Neural cell (in vitro differentiated cells): ENCODE results near the gene RPS16. TPM values are rescaled to one million over a fixed set of nuclear protein-coding genes. Genes with fewer than 3 reads are reported as not detected.

Experiments used
- H2AFZ ChIP-seq: fragments of 200-600, 300-800 bp; sonication (generic), shearing (Covaris generic); 2 replicates; pipeline ENCODE4 v1.6.0; 2014; ENCODE audit warnings: low read depth, mild to moderate bottlenecking, antibody characterized with exemption, low read length, moderate library complexity
- H3F3A ChIP-seq: fragments of 200-600 bp; shearing (Covaris generic); 2 replicates; pipeline ENCODE4 v1.6.1; 2016; ENCODE audit warnings: mild to moderate bottlenecking, moderate library complexity, mixed read lengths, antibody characterized with exemption, low read length; ENCODE audit not compliant: insufficient read depth, poor library complexity, severe bottlenecking
- H3K27ac ChIP-seq: fragments of 200-600, 300-800 bp; sonication (generic), shearing (Covaris generic); 2 replicates; pipeline ENCODE4 v1.5.1; 2014; ENCODE audit warnings: mild to moderate bottlenecking, low read length, moderate library complexity
- H3K27me3 ChIP-seq: fragments of 300-800, 200-600 bp; sonication (generic), shearing (Covaris generic); 2 replicates; pipeline ENCODE4 v1.6.0; 2014; ENCODE audit warnings: mild to moderate bottlenecking, low read depth, low read length, moderate library complexity; ENCODE audit not compliant: insufficient read depth
- H3K36me3 ChIP-seq: fragments of 300-800, 200-600 bp; sonication (generic), shearing (Covaris generic); 2 replicates; pipeline ENCODE4 v1.5.1; 2014; ENCODE audit warnings: mild to moderate bottlenecking, antibody characterized with exemption, low read length, moderate library complexity; ENCODE audit not compliant: insufficient read depth
- H3K4me2 ChIP-seq: fragments of 300-800, 200-600 bp; sonication (generic), shearing (Covaris generic); 2 replicates; pipeline ENCODE4 v1.6.0; 2014; ENCODE audit warnings: mild to moderate bottlenecking, low read length
- H3K4me3 ChIP-seq: fragments of 300-800, 200-600 bp; sonication (generic), shearing (Covaris generic); 2 replicates; pipeline ENCODE4 v1.5.1; 2014; ENCODE audit warnings: mild to moderate bottlenecking, low read length, moderate library complexity
- H3K79me2 ChIP-seq: fragments of 200-600 bp; shearing (Covaris generic); replicated peaks from 2 replicates; pipeline ENCODE4 v1.6.0; 2014; ENCODE audit warnings: mild to moderate bottlenecking, low read length, moderate library complexity; ENCODE audit not compliant: insufficient read depth
- H3K9ac ChIP-seq: fragments of 300-800, 200-600 bp; sonication (generic), shearing (Covaris generic); 2 replicates; pipeline ENCODE4 v1.6.1; 2016; ENCODE audit warnings: mild to moderate bottlenecking, low read length, mixed read lengths
- H3K9me2 ChIP-seq: fragments of 200-600 bp; shearing (Covaris generic); 2 replicates; pipeline ENCODE4 v1.6.1; 2016; ENCODE audit warnings: mild to moderate bottlenecking, low read length, mixed read lengths; ENCODE audit not compliant: insufficient read depth
- H3K9me3 ChIP-seq: fragments of 200-600, 300-800 bp; sonication (generic), shearing (Covaris generic); 2 replicates; pipeline ENCODE4 v1.6.1; 2016; ENCODE audit warnings: mild to moderate bottlenecking, mixed run types, low read length, moderate library complexity, mixed read lengths
- H4K20me1 ChIP-seq: fragments of 200-600 bp; shearing (Covaris generic); 2 replicates; pipeline ENCODE4 v1.6.1; 2016; ENCODE audit warnings: mild to moderate bottlenecking, mixed run types; ENCODE audit not compliant: insufficient read depth
- EP300 ChIP-seq: fragments of 450-650 bp; conservative IDR thresholded peaks from 2 replicates; pipeline ENCODE4 v1.6.1; 2014; ENCODE audit warnings: antibody characterized with exemption, mild to moderate bottlenecking, moderate library complexity; ENCODE audit not compliant: poor library complexity, severe bottlenecking
- EZH2 ChIP-seq: fragments of 200-600, 300-800 bp; shearing (Covaris generic), sonication (generic); IDR thresholded peaks from 2 replicates; pipeline ENCODE4 v1.6.1; 2014; ENCODE audit warnings: antibody characterized with exemption, low read length, borderline replicate concordance, mild to moderate bottlenecking; ENCODE audit not compliant: insufficient read depth, poor library complexity, severe bottlenecking
- MXI1 ChIP-seq: fragments of 450-650 bp; conservative IDR thresholded peaks from 2 replicates; pipeline ENCODE4 v1.6.1; 2014; ENCODE audit warnings: antibody characterized with exemption, mild to moderate bottlenecking; ENCODE audit not compliant: poor library complexity, severe bottlenecking
- POLR2AphosphoS5 ChIP-seq: IDR thresholded peaks from 2 replicates; pipeline ENCODE4 v1.6.1; 2012
- RAD21 ChIP-seq: fragments of 450-650 bp; conservative IDR thresholded peaks from 2 replicates; pipeline ENCODE4 v1.6.1; 2014; ENCODE audit warnings: antibody characterized with exemption, mild to moderate bottlenecking, moderate library complexity
- SMC3 ChIP-seq: fragments of 450-650 bp; conservative IDR thresholded peaks from 2 replicates; pipeline ENCODE4 v1.6.1; 2014; ENCODE audit warnings: antibody characterized with exemption, mild to moderate bottlenecking, moderate library complexity; ENCODE audit not compliant: poor library complexity
- TAF1 ChIP-seq: IDR thresholded peaks from 2 replicates; pipeline ENCODE4 v1.6.1; 2012; ENCODE audit warnings: low read depth
- polyA minus RNA-seq: library from RNA; depleted of rRNA, polyadenylated mRNA; stranded (reverse); fragments of >200 nt; gene quantifications from 2 replicates; pipeline ENCODE4 v1.2.3, GENCODE V29; 2014
- polyA plus RNA-seq: library from polyadenylated mRNA; depleted of rRNA; stranded (reverse); fragments of >200 nt; gene quantifications from 2 replicates; pipeline ENCODE4 v1.2.3, GENCODE V29; 2014
- TF ChIP-seq, protein P1 (sequence below): fragments of 450-650 bp; IDR thresholded peaks from 2 replicates; pipeline ENCODE4 v1.5.1; 2014; ENCODE audit warnings: antibody characterized with exemption, mild to moderate bottlenecking, moderate library complexity; ENCODE audit not compliant: poor library complexity, severe bottlenecking
- TF ChIP-seq, protein P2 (sequence below): IDR thresholded peaks from 2 replicates; pipeline ENCODE4 v1.6.1; 2012; ENCODE audit warnings: borderline replicate concordance

RPS16 gene
- polyA plus RNA-seq: 22.6 and 31.0 TPM in 2 replicates
- 24.6 and 24.7 TPM in 2 replicates for polyA minus RNA-seq

DNA sequence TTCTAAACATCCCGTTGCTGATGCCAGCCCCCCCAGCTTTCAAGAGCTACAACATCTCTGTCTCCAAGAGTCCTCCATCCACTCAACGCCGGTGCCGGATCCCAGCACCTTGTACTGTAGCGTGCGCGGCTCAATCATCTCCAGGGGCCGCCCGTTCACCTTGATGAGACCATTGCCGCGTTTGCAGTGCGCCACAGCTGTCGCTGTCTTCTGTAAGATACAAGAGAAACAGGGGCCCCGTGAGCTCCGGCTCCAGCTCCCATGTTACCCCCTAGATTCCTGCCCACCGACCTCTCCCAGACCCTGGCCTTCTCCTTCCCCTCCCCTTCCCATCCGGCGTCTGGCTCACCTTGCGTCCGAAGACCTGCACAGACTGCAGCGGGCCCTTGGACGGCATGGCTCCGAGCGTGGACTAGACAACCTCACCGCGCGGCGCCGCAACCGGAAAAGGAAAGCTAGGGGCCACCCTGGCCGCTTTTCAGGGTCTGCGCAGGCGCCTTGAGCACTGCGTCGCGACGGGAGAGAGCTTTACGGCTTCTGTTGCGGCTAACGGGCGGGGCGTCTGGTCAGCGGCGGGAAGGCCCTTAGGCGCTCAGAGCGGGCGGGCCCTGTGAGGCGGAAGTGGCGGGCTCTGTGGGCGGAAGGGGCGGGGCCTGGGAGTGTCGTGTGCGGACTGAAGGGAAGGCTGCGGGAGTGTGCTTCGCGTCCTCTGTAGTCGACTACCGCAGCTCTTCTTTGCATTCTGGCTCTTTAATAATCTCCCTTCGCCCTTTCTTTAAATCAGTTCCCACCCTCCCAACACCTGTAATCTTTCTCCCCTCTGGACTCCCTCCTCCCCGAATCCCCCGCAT is at the start of gene RPS16:
Gene RPS16 (minus strand): TSS at position 451 of the 851 bp plus-strand sequence. CDS start 54 bp downstream, at position 397.
- Histone ChIP-seq H3K27ac (peak within 1 kb of the TSS; percentile 95), H3K9ac (peak within 1 kb of the TSS; percentile 82), H4K20me1 (no peaks in the 10 kb centered on the region), H3K9me3 (no peaks in the 10 kb centered on the region), H3K4me2 (peak within 1 kb of the TSS; percentile 99), H3K4me3 (peak within 1 kb of the TSS; percentile 93), H3K9me2 (no peaks in the 10 kb centered on the region), H3K79me2 (peaks cover 16% of the 10 kb centered on the region), H3F3A (peaks cover 4% of the 10 kb centered on the region), H3K36me3 (no peaks in the 10 kb centered on the region), H3K27me3 (no peaks in the 10 kb centered on the region), H2AFZ (peak within 1 kb of the TSS; percentile 93)
- TF ChIP-seq MXI1 (peak; percentile 98), TAF1 (peak; percentile 98), POLR2AphosphoS5 (peak; percentile 98), EP300 (peak; percentile 34), SMC3 (peak; percentile 39), RAD21 (no peak)
- TF ChIP-seq, protein P1, sequence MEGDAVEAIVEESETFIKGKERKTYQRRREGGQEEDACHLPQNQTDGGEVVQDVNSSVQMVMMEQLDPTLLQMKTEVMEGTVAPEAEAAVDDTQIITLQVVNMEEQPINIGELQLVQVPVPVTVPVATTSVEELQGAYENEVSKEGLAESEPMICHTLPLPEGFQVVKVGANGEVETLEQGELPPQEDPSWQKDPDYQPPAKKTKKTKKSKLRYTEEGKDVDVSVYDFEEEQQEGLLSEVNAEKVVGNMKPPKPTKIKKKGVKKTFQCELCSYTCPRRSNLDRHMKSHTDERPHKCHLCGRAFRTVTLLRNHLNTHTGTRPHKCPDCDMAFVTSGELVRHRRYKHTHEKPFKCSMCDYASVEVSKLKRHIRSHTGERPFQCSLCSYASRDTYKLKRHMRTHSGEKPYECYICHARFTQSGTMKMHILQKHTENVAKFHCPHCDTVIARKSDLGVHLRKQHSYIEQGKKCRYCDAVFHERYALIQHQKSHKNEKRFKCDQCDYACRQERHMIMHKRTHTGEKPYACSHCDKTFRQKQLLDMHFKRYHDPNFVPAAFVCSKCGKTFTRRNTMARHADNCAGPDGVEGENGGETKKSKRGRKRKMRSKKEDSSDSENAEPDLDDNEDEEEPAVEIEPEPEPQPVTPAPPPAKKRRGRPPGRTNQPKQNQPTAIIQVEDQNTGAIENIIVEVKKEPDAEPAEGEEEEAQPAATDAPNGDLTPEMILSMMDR: no peak
- TF ChIP-seq, protein P2, sequence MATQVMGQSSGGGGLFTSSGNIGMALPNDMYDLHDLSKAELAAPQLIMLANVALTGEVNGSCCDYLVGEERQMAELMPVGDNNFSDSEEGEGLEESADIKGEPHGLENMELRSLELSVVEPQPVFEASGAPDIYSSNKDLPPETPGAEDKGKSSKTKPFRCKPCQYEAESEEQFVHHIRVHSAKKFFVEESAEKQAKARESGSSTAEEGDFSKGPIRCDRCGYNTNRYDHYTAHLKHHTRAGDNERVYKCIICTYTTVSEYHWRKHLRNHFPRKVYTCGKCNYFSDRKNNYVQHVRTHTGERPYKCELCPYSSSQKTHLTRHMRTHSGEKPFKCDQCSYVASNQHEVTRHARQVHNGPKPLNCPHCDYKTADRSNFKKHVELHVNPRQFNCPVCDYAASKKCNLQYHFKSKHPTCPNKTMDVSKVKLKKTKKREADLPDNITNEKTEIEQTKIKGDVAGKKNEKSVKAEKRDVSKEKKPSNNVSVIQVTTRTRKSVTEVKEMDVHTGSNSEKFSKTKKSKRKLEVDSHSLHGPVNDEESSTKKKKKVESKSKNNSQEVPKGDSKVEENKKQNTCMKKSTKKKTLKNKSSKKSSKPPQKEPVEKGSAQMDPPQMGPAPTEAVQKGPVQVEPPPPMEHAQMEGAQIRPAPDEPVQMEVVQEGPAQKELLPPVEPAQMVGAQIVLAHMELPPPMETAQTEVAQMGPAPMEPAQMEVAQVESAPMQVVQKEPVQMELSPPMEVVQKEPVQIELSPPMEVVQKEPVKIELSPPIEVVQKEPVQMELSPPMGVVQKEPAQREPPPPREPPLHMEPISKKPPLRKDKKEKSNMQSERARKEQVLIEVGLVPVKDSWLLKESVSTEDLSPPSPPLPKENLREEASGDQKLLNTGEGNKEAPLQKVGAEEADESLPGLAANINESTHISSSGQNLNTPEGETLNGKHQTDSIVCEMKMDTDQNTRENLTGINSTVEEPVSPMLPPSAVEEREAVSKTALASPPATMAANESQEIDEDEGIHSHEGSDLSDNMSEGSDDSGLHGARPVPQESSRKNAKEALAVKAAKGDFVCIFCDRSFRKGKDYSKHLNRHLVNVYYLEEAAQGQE: peak; percentile 93

DNA sequence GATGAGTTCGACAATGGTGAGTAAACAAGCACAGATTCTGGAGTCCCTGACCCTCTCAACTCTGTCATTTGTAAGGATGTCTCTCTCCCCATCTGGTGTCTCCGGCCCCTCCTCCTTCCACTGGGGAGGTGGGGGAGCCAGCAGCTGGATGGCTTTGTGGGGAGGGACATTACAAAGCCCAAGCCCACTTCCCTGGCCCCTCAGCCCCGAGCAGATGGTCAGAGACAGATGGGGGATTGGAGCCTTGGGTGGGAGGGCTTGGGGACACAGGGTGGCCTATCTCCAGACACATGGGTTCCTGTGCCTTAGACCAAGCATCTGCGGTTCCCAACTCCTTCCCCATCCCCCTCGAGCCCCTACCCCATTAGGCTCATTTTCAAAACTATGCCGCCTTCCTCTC is 47.4 kb upstream of the RPS16 start:
- Histone ChIP-seq H3K27ac (no peak overlapping the region), H3K9me2 (no peaks in the 10 kb centered on the region), H3K79me2 (peaks cover 14% of the 10 kb centered on the region), H2AFZ (no peak overlapping the region), H3K4me3 (no peak overlapping the region), H3K9me3 (no peaks in the 10 kb centered on the region), H3F3A (no peaks in the 10 kb centered on the region), H3K36me3 (no peaks in the 10 kb centered on the region), H3K9ac (no peak overlapping the region), H3K4me2 (no peak overlapping the region), H4K20me1 (no peaks in the 10 kb centered on the region), H3K27me3 (no peaks in the 10 kb centered on the region)
- TF ChIP-seq POLR2AphosphoS5: no peak
- no peak for TF ChIP-seq EZH2
- TF ChIP-seq MXI1: no peak
- TF ChIP-seq EP300: no peak
- no peak for TF ChIP-seq RAD21
- TF ChIP-seq, protein P2: no peak
